IgD-negative memory B cell (primary cell): ENCODE results near the gene ZFP57. TPM values are rescaled to one million over a fixed set of nuclear protein-coding genes. Genes with fewer than 3 reads are reported as not detected.
"Not testable (repeated sequence)": the region's sequence is repeated elsewhere in the genome, so short reads cannot be mapped to it uniquely, and the experiment has no call there.

ENCODE experiments used
- H3K27ac Mint-ChIP-seq, 3 donors: one replicate each; pipeline ENCODE4 v1.8.0; 2020 to 2022; ENCODE audit warnings: mild to moderate bottlenecking in 3 of 3, mixed read lengths in 3 of 3, moderate library complexity in 1 of 3
- H3K27me3 Mint-ChIP-seq: one replicate; pipeline ENCODE4 v1.8.0; 2021; ENCODE audit warnings: mixed read lengths
- H3K36me3 Mint-ChIP-seq: one replicate; pipeline ENCODE4 v1.8.0; 2020; ENCODE audit warnings: mild to moderate bottlenecking, mixed read lengths
- H3K4me1 Mint-ChIP-seq, 3 donors: one replicate each; pipeline ENCODE4 v1.8.0; 2020 to 2022; ENCODE audit warnings: mixed read lengths in 3 of 3, mild to moderate bottlenecking in 1 of 3
- H3K4me3 Mint-ChIP-seq, 4 donors: one replicate each; pipeline ENCODE4 v1.8.0; 2020 to 2022; ENCODE audit warnings: mild to moderate bottlenecking in 4 of 4, mixed read lengths in 4 of 4, moderate library complexity in 3 of 4
- H3K9me3 Mint-ChIP-seq, 3 donors: one replicate each; pipeline ENCODE4 v1.8.0; 2020 to 2021; ENCODE audit warnings: mixed read lengths in 3 of 3, mild to moderate bottlenecking in 1 of 3
- polyA plus RNA-seq: library from polyadenylated mRNA; unstranded; fragments of 300-500 nt; fragmentation: Illumina TruSeq; gene quantifications from one replicate; pipeline ENCODE4 v1.2.3, GENCODE V29; 2021

Gene ZFP57
- polyA plus RNA-seq, 1 donor from 2014 or later: 1.3 TPM

GRCh38 chr6:29674008-29674407, 6.9 kb downstream of the ZFP57 start:
- Mint-ChIP-seq H3K4me1 (peaks cover 2 to 6% (median 3%) of the 10 kb centered on the region in 3 donors), H3K36me3 (peaks cover 2% of the 10 kb centered on the region), H3K9me3 (no peaks in the 10 kb centered on the region), H3K27ac (no peak overlapping the region), H3K27me3 (peaks cover 5% of the 10 kb centered on the region), H3K4me3 (no peak overlapping the region)

DNA sequence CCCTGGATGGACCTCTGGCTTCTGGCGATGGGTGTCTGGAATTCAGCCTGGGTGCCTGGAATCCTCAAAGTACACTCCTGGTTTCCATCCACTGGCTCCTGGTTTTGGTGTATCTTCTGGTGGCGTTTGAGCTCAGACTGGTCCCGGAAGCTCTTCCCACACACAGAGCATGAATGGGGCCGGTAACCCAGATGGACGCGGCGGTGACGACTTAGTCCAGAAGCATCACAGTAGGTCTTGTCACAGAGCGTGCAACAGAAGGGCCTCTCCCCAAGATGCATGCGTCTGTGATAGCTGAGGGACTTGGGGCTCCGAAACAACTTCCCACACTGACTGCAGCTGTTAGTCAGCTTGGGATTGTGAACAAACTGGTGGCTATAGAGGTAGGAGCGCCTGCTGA, 7.8 kb downstream of the ZFP57 start:
- Mint-ChIP-seq H3K36me3 (peaks cover 2% of the 10 kb centered on the region), H3K9me3 (no peaks in the 10 kb centered on the region), H3K27ac (no peak overlapping the region), H3K4me1 (peaks cover 2 to 6% (median 3%) of the 10 kb centered on the region in 3 donors), H3K4me3 (no peak overlapping the region), H3K27me3 (peaks cover 5% of the 10 kb centered on the region)

DNA sequence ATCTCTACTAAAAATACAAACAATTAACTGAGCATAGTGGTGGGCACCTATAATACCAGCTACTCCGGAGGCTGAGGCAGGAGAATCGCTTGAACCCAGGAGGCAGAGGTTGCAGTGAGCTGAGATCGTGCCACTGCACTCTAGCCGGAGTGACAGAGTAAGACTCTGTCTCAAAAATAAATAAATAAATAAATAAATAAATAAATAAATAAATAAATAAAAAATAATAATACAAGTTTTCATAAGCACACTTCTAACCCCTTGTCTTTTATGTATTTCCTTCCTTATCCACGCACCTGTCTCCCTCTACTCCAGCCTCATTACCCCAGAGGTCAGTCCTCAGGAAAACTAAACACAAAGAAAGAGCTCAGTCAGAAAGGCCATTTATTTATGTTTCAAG, 8.8 kb downstream of the ZFP57 start:
- not testable (repeated sequence) for H3K27me3 Mint-ChIP-seq, H3K4me1 Mint-ChIP-seq, H3K4me3 Mint-ChIP-seq, H3K36me3 Mint-ChIP-seq, H3K9me3 Mint-ChIP-seq
- H3K27ac Mint-ChIP-seq: peak overlapping the region in 1 of 3 donors; percentile 19

GRCh38 chr6:29671026-29671425, 9.9 kb downstream of the ZFP57 start:
- Mint-ChIP-seq H3K27ac (no peak overlapping the region), H3K27me3 (peaks cover 6% of the 10 kb centered on the region), H3K36me3 (peaks cover 2% of the 10 kb centered on the region)

DNA sequence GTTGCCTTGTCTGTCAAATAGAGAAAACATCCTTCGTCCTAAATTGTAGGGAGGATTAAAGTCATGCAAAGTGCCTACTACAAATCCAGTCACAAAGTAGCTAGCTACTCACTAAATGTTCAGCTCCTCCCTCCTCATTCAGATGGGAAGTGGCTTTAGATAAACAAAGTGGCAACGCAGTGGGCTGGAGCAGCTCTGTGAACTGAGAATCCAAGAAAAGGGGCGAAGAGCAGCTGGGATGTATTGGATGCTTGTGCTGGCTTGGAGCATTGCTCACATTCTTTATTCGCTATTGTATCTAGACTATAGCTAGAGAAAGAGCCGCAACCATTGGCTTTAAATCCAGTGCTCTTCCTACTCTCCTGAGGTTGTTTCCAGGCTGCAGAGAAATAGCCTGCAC, 13.8 kb downstream of the ZFP57 start:
- H3K36me3 Mint-ChIP-seq: no peaks in the 10 kb centered on the region
- H3K4me3 Mint-ChIP-seq: no peak overlapping the region
- no peak overlapping the region for H3K27ac Mint-ChIP-seq
- H3K9me3 Mint-ChIP-seq: no peaks in the 10 kb centered on the region
- peaks cover 0 to 5% (median 2%) of the 10 kb centered on the region in 3 donors for H3K4me1 Mint-ChIP-seq
- H3K27me3 Mint-ChIP-seq: peaks cover 9% of the 10 kb centered on the region

More at GRCh38 chr6:29671026-29671425, 9.9 kb downstream of the ZFP57 start:
- Mint-ChIP-seq H3K4me3 (no peak overlapping the region), H3K9me3 (no peaks in the 10 kb centered on the region), H3K4me1 (peaks cover 0 to 5% (median 2%) of the 10 kb centered on the region in 3 donors)

DNA sequence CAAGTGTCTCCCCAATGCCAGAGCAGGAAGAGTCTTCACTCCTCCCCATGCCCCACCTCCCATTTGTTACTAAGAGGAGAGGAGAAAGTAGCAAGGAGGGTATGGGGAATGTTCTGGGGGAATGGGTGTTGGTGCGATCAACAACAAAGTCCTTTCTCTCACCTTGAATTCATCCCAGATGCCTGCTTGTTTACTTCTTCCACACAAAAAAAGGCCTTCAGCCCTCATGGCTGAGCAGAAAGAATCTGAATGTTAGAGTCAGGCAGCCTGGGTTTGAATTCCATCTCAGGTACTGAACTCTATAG, 14.2 kb downstream of the ZFP57 start:
- Mint-ChIP-seq H3K27me3 (peaks cover 11% of the 10 kb centered on the region), H3K4me1 (peaks cover 0 to 5% (median 2%) of the 10 kb centered on the region in 3 donors), H3K27ac (no peak overlapping the region), H3K36me3 (no peaks in the 10 kb centered on the region), H3K4me3 (no peak overlapping the region), H3K9me3 (no peaks in the 10 kb centered on the region)

GRCh38 chr6:29665942-29666825, 14.8 kb downstream of the ZFP57 start:
- H3K36me3 Mint-ChIP-seq: no peaks in the 10 kb centered on the region
- peaks cover 17% of the 10 kb centered on the region for H3K27me3 Mint-ChIP-seq
- H3K4me1 Mint-ChIP-seq: peaks cover 0 to 5% (median 2%) of the 10 kb centered on the region in 3 donors
- H3K9me3 Mint-ChIP-seq: no peaks in the 10 kb centered on the region
- no peak overlapping the region for H3K4me3 Mint-ChIP-seq
- no peak overlapping the region for H3K27ac Mint-ChIP-seq

GRCh38 chr6:29663300-29664042, 17.5 kb downstream of the ZFP57 start:
- peaks cover 0 to 5% (median 2%) of the 10 kb centered on the region in 3 donors for H3K4me1 Mint-ChIP-seq
- peaks cover 19% of the 10 kb centered on the region for H3K27me3 Mint-ChIP-seq
- no peak overlapping the region for H3K27ac Mint-ChIP-seq
- no peaks in the 10 kb centered on the region for H3K36me3 Mint-ChIP-seq
- peaks cover 0 to 4% (median 2%) of the 10 kb centered on the region in 3 donors for H3K9me3 Mint-ChIP-seq
- H3K4me3 Mint-ChIP-seq: no peak overlapping the region

GRCh38 chr6:29661502-29662141, 19.3 kb downstream of the ZFP57 start:
- peaks cover 18% of the 10 kb centered on the region for H3K27me3 Mint-ChIP-seq
- H3K27ac Mint-ChIP-seq, H3K4me1 Mint-ChIP-seq, H3K36me3 Mint-ChIP-seq, H3K9me3 Mint-ChIP-seq, H3K4me3 Mint-ChIP-seq: not testable (repeated sequence)

- Mint-ChIP-seq H3K36me3 (no peaks in the 10 kb centered on the region), H3K27me3 (peaks cover 18% of the 10 kb centered on the region), H3K4me1 (no peaks in the 10 kb centered on the region), H3K9me3 (peaks cover 0 to 4% (median 2%) of the 10 kb centered on the region in 3 donors), H3K4me3 (no peak overlapping the region), H3K27ac (no peak overlapping the region)
Observed at GRCh38 chr6:29661071-29661470, 19.9 kb downstream of the ZFP57 start.

DNA sequence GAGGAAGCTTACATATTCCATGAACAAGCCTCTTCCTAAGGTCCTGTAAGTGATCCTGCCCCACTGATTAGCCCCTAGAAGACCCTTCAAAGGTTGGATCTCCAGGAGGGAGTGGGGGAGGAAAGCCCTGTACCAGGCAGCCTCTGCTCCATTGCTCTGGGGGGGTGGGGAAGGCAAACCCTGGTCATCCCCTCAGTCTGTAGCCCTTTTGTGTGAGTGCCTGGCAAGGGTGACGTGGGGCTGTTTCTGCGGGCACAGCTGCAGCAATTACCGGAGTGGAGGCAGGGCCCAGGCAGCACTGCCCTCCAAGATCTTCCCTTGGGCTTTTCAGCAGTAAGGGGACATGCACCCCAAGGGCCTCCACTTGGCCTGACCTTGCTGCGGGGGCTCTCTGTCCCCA, 24.2 kb downstream of the ZFP57 start, which contains the start of gene MOG:
Gene MOG, plus strand, starts transcription at position 295 of the 400 bp plus-strand sequence. CDS start 118 bp downstream, outside the sequence.
- H3K4me1 Mint-ChIP-seq: peaks cover under 1 to 2% (median under 1%) of the 10 kb centered on the region in 3 donors
- H3K27ac Mint-ChIP-seq: peak within 1 kb of the TSS in 1 of 3 donors; percentile 49
- peaks cover 0 to 4% (median 2%) of the 10 kb centered on the region in 3 donors for H3K9me3 Mint-ChIP-seq
- no peaks in the 10 kb centered on the region for H3K36me3 Mint-ChIP-seq
- no peak within 1 kb of the TSS for H3K4me3 Mint-ChIP-seq
- H3K27me3 Mint-ChIP-seq: peaks cover 18% of the 10 kb centered on the region

- H3K27me3 Mint-ChIP-seq: peaks cover 13% of the 10 kb centered on the region
- H3K27ac Mint-ChIP-seq: no peak overlapping the region
- H3K4me3 Mint-ChIP-seq: no peak overlapping the region
- peaks cover 4 to 6% (median 5%) of the 10 kb centered on the region in 3 donors for H3K4me1 Mint-ChIP-seq
- peaks cover 0 to 4% (median 2%) of the 10 kb centered on the region in 3 donors for H3K9me3 Mint-ChIP-seq
- H3K36me3 Mint-ChIP-seq: no peaks in the 10 kb centered on the region
Observed at GRCh38 chr6:29656157-29656556, 24.8 kb downstream of the ZFP57 start.

- Mint-ChIP-seq H3K27me3 (peaks cover 9% of the 10 kb centered on the region), H3K4me1 (peaks cover 4 to 6% (median 5%) of the 10 kb centered on the region in 3 donors), H3K4me3 (no peak overlapping the region), H3K36me3 (no peaks in the 10 kb centered on the region), H3K9me3 (peaks cover 0 to 4% (median 0%) of the 10 kb centered on the region in 3 donors), H3K27ac (no peak overlapping the region)
Observed at GRCh38 chr6:29655658-29656057, 25.3 kb downstream of the ZFP57 start.

GRCh38 chr6:29653452-29654038, 27.4 kb downstream of the ZFP57 start:
- peaks cover 8 to 11% (median 10%) of the 10 kb centered on the region in 3 donors for H3K4me1 Mint-ChIP-seq
- H3K4me3 Mint-ChIP-seq: no peak overlapping the region
- no peaks in the 10 kb centered on the region for H3K9me3 Mint-ChIP-seq
- H3K27me3 Mint-ChIP-seq: peaks cover 5% of the 10 kb centered on the region
- H3K27ac Mint-ChIP-seq: no peak overlapping the region
- H3K36me3 Mint-ChIP-seq: no peaks in the 10 kb centered on the region

GRCh38 chr6:29652198-29652584, 28.8 kb downstream of the ZFP57 start:
- Mint-ChIP-seq H3K36me3 (no peaks in the 10 kb centered on the region), H3K27ac (no peak overlapping the region), H3K9me3 (no peaks in the 10 kb centered on the region), H3K27me3 (peaks cover 5% of the 10 kb centered on the region), H3K4me3 (no peak overlapping the region), H3K4me1 (peaks cover 8 to 11% (median 10%) of the 10 kb centered on the region in 3 donors)
